Smooth muscle cell (in vitro differentiated cells): Measurements from ENCODE around the gene NAE1. TPM values are rescaled to one million over a fixed set of nuclear protein-coding genes. Genes with fewer than 3 reads are reported as not detected.
"Not testable (repeated sequence)": the region's sequence is repeated elsewhere in the genome, so short reads cannot be mapped to it uniquely, and the experiment has no call there.

Experiments
- DNase-seq: peaks from one replicate; lab custom pipeline; 2025; ENCODE audit not compliant: unreplicated experiment; lab: John Stamatoyannopoulos, UW
- H2AFZ ChIP-seq: fragments of 200-600 bp; sonication (generic); 2 replicates; pipeline ENCODE4 v1.6.0; 2016; ENCODE audit warnings: antibody characterized with exemption, low read depth, mild to moderate bottlenecking
- H3F3A ChIP-seq: fragments of 200-600 bp; sonication (generic); 2 replicates; pipeline ENCODE4 v1.6.0; 2017; ENCODE audit warnings: antibody characterized with exemption, low read depth
- H3K27ac ChIP-seq: fragments of 200-600 bp; sonication (generic); 2 replicates; pipeline ENCODE4 v1.5.1; 2016; ENCODE audit warnings: low read depth, mild to moderate bottlenecking
- H3K27me3 ChIP-seq: fragments of 200-600 bp; sonication (generic); 2 replicates; pipeline ENCODE4 v1.6.1; 2016; ENCODE audit warnings: low read depth, mild to moderate bottlenecking
- H3K36me3 ChIP-seq: fragments of 200-600 bp; sonication (generic); 2 replicates; pipeline ENCODE4 v1.5.1; 2016; ENCODE audit warnings: low read depth
- H3K4me1 ChIP-seq: fragments of 200-600 bp; sonication (generic); 2 replicates; pipeline ENCODE4 v1.5.1; 2016; ENCODE audit warnings: low read depth
- H3K4me2 ChIP-seq: fragments of 200-600 bp; sonication (generic); 2 replicates; pipeline ENCODE4 v1.6.0; 2016; ENCODE audit warnings: mild to moderate bottlenecking
- H3K4me3 ChIP-seq: fragments of 200-600 bp; sonication (generic); 2 replicates; pipeline ENCODE4 v1.5.1; 2016; ENCODE audit warnings: mild to moderate bottlenecking
- H3K79me2 ChIP-seq: fragments of 200-600 bp; sonication (generic); 2 replicates; pipeline ENCODE4 v1.6.0; 2016; ENCODE audit warnings: low read depth, mild to moderate bottlenecking
- H3K9ac ChIP-seq: fragments of 200-600 bp; sonication (generic); 2 replicates; pipeline ENCODE4 v1.6.0; 2016; ENCODE audit warnings: low read depth
- H3K9me3 ChIP-seq: fragments of 200-600 bp; sonication (generic); replicated peaks from 2 replicates; pipeline ENCODE4 v1.5.1; 2016; ENCODE audit warnings: low read depth
- H4K20me1 ChIP-seq: fragments of 200-600 bp; sonication (generic); 2 replicates; pipeline ENCODE4 v1.6.0; 2016; ENCODE audit warnings: low read depth
- WGBS: methylation state at CpG from one replicate; pipeline ENCODE4 v1.1.7; 2016; ENCODE audit warnings: low lambda C conversion rate; 5-methylcytosine and 5-hydroxymethylcytosine counted together
- polyA plus RNA-seq: library from polyadenylated mRNA; unstranded; fragments of >200 nt; fragmentation: Nextera tagmentation; extraction: Ambion mirVana; gene quantifications from 2 replicates; pipeline ENCODE4 v1.2.1, GENCODE V29; 2016
- total RNA-seq: library from RNA; depleted of rRNA; stranded (reverse); fragments of >200 nt; gene quantifications from 2 replicates; pipeline ENCODE4 v1.2.3, GENCODE V29; 2014
- TF ChIP-seq, protein P1 (sequence below): fragments of 200-600 bp; sonication (generic); IDR thresholded peaks from 2 replicates; pipeline ENCODE4 v1.5.1; 2017; ENCODE audit warnings: borderline replicate concordance, mild to moderate bottlenecking, antibody characterized with exemption; ENCODE audit not compliant: insufficient read depth, poor library complexity, severe bottlenecking

The NAE1 gene
- total and polyA plus RNA-seq, 2 experiments from 2014 or later = 55.1 to 68.4 TPM

DNA sequence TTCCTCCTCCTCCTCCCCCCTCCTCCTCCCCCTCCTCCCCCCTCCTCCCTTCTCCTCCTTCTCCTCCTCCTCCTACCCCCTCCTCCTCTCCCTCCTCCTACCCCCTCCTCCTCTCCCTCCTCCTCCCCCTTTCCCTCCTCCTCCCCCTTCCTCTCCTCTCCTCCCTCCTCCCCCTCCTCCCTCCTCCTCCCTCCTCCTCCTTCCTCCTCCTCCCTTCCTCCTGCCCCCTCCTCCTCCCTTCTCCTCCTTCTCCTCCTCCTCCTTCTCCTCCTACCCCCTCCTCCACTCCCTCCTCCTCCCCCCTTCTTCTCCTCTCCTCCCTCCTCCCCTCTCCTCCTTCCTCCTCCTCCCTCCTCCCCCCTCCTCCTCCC, 42.9 kb upstream of the NAE1 start:
- H3K4me2 ChIP-seq = no peak overlapping the region
- no peaks in the 10 kb centered on the region for H3K9me3 ChIP-seq
- H3F3A ChIP-seq = peaks cover 25% of the 10 kb centered on the region
- no peaks in the 10 kb centered on the region for H4K20me1 ChIP-seq
- no peaks in the 10 kb centered on the region for H3K4me1 ChIP-seq
- H2AFZ ChIP-seq = no peak overlapping the region
- H3K4me3 ChIP-seq = no peak overlapping the region
- no peak for DNase-seq
- peak overlapping the region; percentile 65 for H3K27ac ChIP-seq
- no peak overlapping the region for H3K9ac ChIP-seq
- H3K79me2 ChIP-seq = no peaks in the 10 kb centered on the region
- TF ChIP-seq, protein P1, sequence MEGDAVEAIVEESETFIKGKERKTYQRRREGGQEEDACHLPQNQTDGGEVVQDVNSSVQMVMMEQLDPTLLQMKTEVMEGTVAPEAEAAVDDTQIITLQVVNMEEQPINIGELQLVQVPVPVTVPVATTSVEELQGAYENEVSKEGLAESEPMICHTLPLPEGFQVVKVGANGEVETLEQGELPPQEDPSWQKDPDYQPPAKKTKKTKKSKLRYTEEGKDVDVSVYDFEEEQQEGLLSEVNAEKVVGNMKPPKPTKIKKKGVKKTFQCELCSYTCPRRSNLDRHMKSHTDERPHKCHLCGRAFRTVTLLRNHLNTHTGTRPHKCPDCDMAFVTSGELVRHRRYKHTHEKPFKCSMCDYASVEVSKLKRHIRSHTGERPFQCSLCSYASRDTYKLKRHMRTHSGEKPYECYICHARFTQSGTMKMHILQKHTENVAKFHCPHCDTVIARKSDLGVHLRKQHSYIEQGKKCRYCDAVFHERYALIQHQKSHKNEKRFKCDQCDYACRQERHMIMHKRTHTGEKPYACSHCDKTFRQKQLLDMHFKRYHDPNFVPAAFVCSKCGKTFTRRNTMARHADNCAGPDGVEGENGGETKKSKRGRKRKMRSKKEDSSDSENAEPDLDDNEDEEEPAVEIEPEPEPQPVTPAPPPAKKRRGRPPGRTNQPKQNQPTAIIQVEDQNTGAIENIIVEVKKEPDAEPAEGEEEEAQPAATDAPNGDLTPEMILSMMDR = no peak
- no peaks in the 10 kb centered on the region for H3K27me3 ChIP-seq
- no peaks in the 10 kb centered on the region for H3K36me3 ChIP-seq

DNA sequence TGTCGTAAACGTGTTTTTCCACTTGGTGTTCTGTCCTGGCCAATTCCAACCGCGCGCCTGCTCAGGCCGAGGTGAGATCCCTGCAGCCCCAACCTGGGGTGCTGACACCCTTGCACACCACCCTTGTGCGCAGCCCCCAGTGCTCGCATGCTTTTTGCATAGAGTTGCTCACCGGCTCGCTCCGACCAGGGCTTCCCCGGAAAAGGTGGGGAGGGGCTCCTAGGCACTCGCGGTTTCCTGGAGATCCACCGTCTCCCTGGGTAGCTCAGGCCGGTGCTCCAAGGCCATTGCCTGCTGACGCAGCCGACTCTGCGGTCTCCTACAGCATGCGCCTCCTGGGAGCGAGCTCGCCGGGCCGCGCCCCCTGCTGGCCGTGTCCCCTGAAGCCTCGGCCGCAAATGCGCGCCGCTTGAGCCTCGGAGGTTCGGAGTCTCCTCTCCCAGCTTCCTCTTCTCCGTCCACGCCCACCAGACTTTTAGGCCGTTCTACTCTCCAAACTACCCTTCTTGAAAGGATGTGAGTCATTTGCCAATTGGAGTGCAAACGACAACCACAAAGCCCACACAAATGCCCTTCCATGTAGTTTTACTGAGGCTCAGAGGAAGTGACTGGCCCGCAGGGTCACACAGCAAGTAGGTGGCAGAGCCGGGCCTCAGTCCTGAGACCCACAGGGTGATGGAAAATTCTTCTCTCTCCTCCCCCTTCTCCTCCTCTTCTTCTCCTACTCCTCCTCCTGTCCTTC, 42.3 kb upstream of the NAE1 start:
- H3K27ac ChIP-seq = no peak overlapping the region
- no peaks in the 10 kb centered on the region for H4K20me1 ChIP-seq
- no peaks in the 10 kb centered on the region for H3K9me3 ChIP-seq
- WGBS = 6% methylated on average over 29 of the region's 39 CpGs
- H3F3A ChIP-seq = peaks cover 20% of the 10 kb centered on the region
- DNase-seq = peak; percentile 64
- no peaks in the 10 kb centered on the region for H3K79me2 ChIP-seq
- no peak overlapping the region for H3K9ac ChIP-seq
- TF ChIP-seq, protein P1 = peak; percentile 94
- H3K4me1 ChIP-seq = no peaks in the 10 kb centered on the region
- H2AFZ ChIP-seq = peak overlapping the region; percentile 76
- H3K27me3 ChIP-seq = no peaks in the 10 kb centered on the region
- peak overlapping the region; percentile 44 for H3K4me3 ChIP-seq
- no peaks in the 10 kb centered on the region for H3K36me3 ChIP-seq
- peak overlapping the region; percentile 84 for H3K4me2 ChIP-seq

DNA sequence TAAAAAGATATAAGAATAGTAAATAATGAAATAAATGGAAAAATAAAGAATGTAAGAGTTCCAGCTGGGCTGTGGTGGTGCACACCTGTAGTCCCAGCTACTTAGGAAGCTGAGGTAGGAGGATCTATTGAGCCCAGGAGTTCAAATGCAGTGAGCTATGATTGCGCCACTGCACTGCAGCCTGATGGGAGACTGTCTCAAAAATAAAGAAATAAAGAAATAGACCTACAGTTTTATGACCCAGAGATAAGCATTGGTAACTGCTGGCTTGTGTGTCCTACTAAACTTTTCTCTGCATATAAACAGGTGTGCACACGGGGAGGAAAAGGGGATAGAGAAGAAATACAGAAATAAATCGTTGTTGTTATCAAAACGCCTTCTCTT, 41.8 kb upstream of the NAE1 start:
- TF ChIP-seq, protein P1 = no peak
- 62% methylated on average over 4 of the region's 4 CpGs for WGBS
- peaks cover 18% of the 10 kb centered on the region for H3F3A ChIP-seq
- no peaks in the 10 kb centered on the region for H3K79me2 ChIP-seq
- H3K27ac ChIP-seq = no peak overlapping the region
- H3K4me3 ChIP-seq = peak overlapping the region; percentile 44
- H3K4me1 ChIP-seq = no peaks in the 10 kb centered on the region
- no peaks in the 10 kb centered on the region for H3K9me3 ChIP-seq
- no peaks in the 10 kb centered on the region for H3K27me3 ChIP-seq
- no peak for DNase-seq
- no peaks in the 10 kb centered on the region for H4K20me1 ChIP-seq
- H2AFZ ChIP-seq = peak overlapping the region; percentile 76
- no peaks in the 10 kb centered on the region for H3K36me3 ChIP-seq
- H3K4me2 ChIP-seq = peak overlapping the region; percentile 84
- no peak overlapping the region for H3K9ac ChIP-seq

DNA sequence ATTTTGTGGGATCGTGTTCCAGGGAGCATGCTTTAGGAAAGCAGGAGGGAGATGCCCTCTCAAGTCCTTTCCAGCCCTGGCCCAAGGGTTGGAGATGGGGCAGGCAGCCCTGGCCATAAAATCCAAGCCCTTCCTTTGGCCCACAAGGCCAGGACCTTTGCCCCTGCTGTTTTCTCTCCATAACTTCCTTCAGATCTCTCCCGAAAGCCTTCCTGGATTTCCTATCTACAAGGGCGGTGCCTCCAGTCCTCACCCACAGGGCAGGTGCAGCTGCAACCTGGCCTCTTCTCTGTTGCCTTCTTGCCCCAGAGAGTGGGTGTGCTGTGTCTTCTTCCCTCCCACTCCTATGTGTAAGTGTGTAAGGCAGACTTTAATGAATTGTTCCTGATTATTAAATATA, 41.1 kb upstream of the NAE1 start:
- Histone ChIP-seq H3K79me2 (no peaks in the 10 kb centered on the region), H3K27me3 (no peaks in the 10 kb centered on the region), H3K9me3 (no peaks in the 10 kb centered on the region), H3K4me2 (no peak overlapping the region), H3K9ac (no peak overlapping the region), H3F3A (peaks cover 18% of the 10 kb centered on the region), H2AFZ (no peak overlapping the region), H3K27ac (no peak overlapping the region), H3K4me1 (no peaks in the 10 kb centered on the region), H4K20me1 (no peaks in the 10 kb centered on the region), H3K4me3 (no peak overlapping the region), H3K36me3 (no peaks in the 10 kb centered on the region)
- TF ChIP-seq, protein P1 = no peak
- WGBS = 95% methylated on average over 3 of the region's 3 CpGs
- DNase-seq = no peak

DNA sequence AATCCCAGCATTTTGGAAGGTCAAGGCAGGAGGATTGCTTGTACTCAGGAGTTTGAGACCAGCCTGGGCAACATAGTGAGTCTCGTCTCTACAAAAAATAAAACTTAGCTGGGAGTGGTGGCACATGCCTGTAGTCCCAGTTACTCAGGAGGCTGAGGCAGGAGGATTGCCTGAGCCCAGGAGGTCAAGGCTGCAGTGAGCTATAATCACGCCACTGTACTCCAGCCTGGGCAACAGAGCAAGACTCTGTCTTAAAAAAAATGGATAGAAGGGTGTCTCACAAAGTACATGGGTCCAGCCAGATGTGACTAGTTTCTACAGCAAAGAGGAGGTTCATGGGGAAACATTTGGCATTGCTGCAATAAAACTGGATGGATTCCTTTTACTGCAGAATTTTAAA, 40.6 kb upstream of the NAE1 start:
- H3K27ac ChIP-seq, H3K79me2 ChIP-seq, H4K20me1 ChIP-seq, H3K4me1 ChIP-seq, H3K36me3 ChIP-seq, H3K9ac ChIP-seq, H3K4me3 ChIP-seq, DNase-seq, H3K27me3 ChIP-seq, H3K4me2 ChIP-seq, H3K9me3 ChIP-seq, H2AFZ ChIP-seq: not testable (repeated sequence)
- H3F3A ChIP-seq = peaks cover 18% of the 10 kb centered on the region
- 97% methylated on average over 2 of the region's 2 CpGs for WGBS
